Measurements from ENCODE around the gene LRRC59. TPM values are rescaled to one million over a fixed set of nuclear protein-coding genes. Genes with fewer than 3 reads are reported as not detected.

LRRC59 gene
- total RNA-seq, 2 experiments from 2014 or later, result 45.1 to 51.5 TPM

GRCh38 chr17:50347117-50347893, 50.0 kb downstream of the LRRC59 start:
- Histone ChIP-seq H3K27ac (ENCODE audit: low read depth in 1 of 2, low read length in 2 of 2) (peak overlapping the region; percentile 53 to 65), H3K4me3 (ENCODE audit: low read length) (peak overlapping the region; percentile 85), H3K36me3 (ENCODE audit: insufficient read depth, low read length) (no peaks in the 10 kb centered on the region), H3K4me1 (ENCODE audit: insufficient read depth, low read length) (peaks cover 28% of the 10 kb centered on the region), H3K9me3 (ENCODE audit: control insufficient read depth in 1 of 2, insufficient read depth in 1 of 2, low read length in 2 of 2) (no peaks in the 10 kb centered on the region), H3K27me3 (ENCODE audit: control insufficient read depth in 1 of 2, insufficient read depth in 2 of 2, low read length in 2 of 2) (no peaks in the 10 kb centered on the region)
- no peak for TF ChIP-seq CTCF (IDR thresholded peaks at IDR 0.05)
- ChIA-PET CTCF (interaction anchor here (2.8 kb wide), 1 partner anchor 15 kb away, joined by 12 read pairs; no protein-coding TSS in a partner anchor), POLR2A (interaction anchor here (1.5 to 4.1 kb wide), 5 partner anchors 15 to 519 kb away, joined by 5 to 33 read pairs (median 14); partner anchors contain the start of genes ACSF2, EME1, LRRC59 and MRPL27)
- peaks cover 42% of the 10 kb centered on the region for H3K4me1 Mint-ChIP-seq (ENCODE audit: low read depth)
- no peaks in the 10 kb centered on the region for H3K27me3 Mint-ChIP-seq
- peaks cover 13% of the 10 kb centered on the region for H3K36me3 Mint-ChIP-seq (ENCODE audit: low read depth)
- intact Hi-C loops (cut with DNase I, micrococcal nuclease), result loop anchor here in 1 of 2 experiments (2.0 kb wide), 1 partner anchor 49 kb away; the partner anchor contains the start of gene LRRC59
- no peaks in the 10 kb centered on the region for H3K9me3 Mint-ChIP-seq
- peak overlapping the region; percentile 76 for H3K27ac Mint-ChIP-seq
- ATAC-seq (ENCODE audit: poor library complexity) (no peak), DNase-seq (peak in 2 of 14 experiments; percentile 18 to 49)
- H3K4me3 Mint-ChIP-seq, result peak overlapping the region; percentile 89

GRCh38 chr17:50346313-50347116, 50.8 kb downstream of the LRRC59 start:
- DNase-seq, result peak in 4 of 14 experiments; percentile 24 to 64 (median 48)
- intact Hi-C loops (cut with DNase I, micrococcal nuclease), result loop anchor here in 1 of 2 experiments (1.0 to 2.0 kb wide), 2 partner anchors 26 to 50 kb away; partner anchors contain the start of gene LRRC59
- H3K27me3 Mint-ChIP-seq, result no peaks in the 10 kb centered on the region

More at GRCh38 chr17:50346313-50347116, 50.8 kb downstream of the LRRC59 start:
- Histone ChIP-seq H3K4me1 (ENCODE audit: insufficient read depth, low read length) (peaks cover 28% of the 10 kb centered on the region), H3K36me3 (ENCODE audit: insufficient read depth, low read length) (no peaks in the 10 kb centered on the region), H3K27me3 (ENCODE audit: control insufficient read depth in 1 of 2, insufficient read depth in 2 of 2, low read length in 2 of 2) (no peaks in the 10 kb centered on the region), H3K4me3 (ENCODE audit: low read length) (peak overlapping the region; percentile 85), H3K27ac (ENCODE audit: low read depth in 1 of 2, low read length in 2 of 2) (peak overlapping the region; percentile 53 to 65), H3K9me3 (ENCODE audit: control insufficient read depth in 1 of 2, insufficient read depth in 1 of 2, low read length in 2 of 2) (no peaks in the 10 kb centered on the region)
- peaks cover 5% of the 10 kb centered on the region for H3K36me3 Mint-ChIP-seq (ENCODE audit: low read depth)
- H3K4me1 Mint-ChIP-seq (ENCODE audit: low read depth), result peaks cover 39% of the 10 kb centered on the region
- no peaks in the 10 kb centered on the region for H3K9me3 Mint-ChIP-seq
- peak; percentile 65 for ATAC-seq (ENCODE audit: poor library complexity)
- H3K27ac Mint-ChIP-seq, result peak overlapping the region; percentile 76
- TF ChIP-seq CTCF (IDR thresholded peaks at IDR 0.05), result no peak
- peak overlapping the region; percentile 89 for H3K4me3 Mint-ChIP-seq
- CTCF ChIA-PET, result interaction anchor here (0.7 to 2.8 kb wide), 4 partner anchors 15 to 133 kb away, joined by 3 to 12 read pairs (median 3); partner anchors contain the start of genes LRRC59 and RSAD1
- POLR2A ChIA-PET, result interaction anchor here (0.6 to 4.1 kb wide), 9 partner anchors 9 to 519 kb away, joined by 3 to 33 read pairs (median 6); partner anchors contain the start of genes ACSF2, EME1, LRRC59 and MRPL27
